Smooth muscle cell (in vitro differentiated cells): ENCODE data around the gene TMEM186. TPM values are rescaled to one million over a fixed set of nuclear protein-coding genes. Genes with fewer than 3 reads are reported as not detected.

Source experiments
- DNase-seq: peaks from one replicate; lab custom pipeline; 2025; ENCODE audit not compliant: unreplicated experiment; lab: John Stamatoyannopoulos, UW
- H2AFZ ChIP-seq: fragments of 200-600 bp; sonication (generic); 2 replicates; pipeline ENCODE4 v1.6.0; 2016; ENCODE audit warnings: antibody characterized with exemption, low read depth, mild to moderate bottlenecking
- H3F3A ChIP-seq: fragments of 200-600 bp; sonication (generic); 2 replicates; pipeline ENCODE4 v1.6.0; 2017; ENCODE audit warnings: antibody characterized with exemption, low read depth
- H3K27ac ChIP-seq: fragments of 200-600 bp; sonication (generic); 2 replicates; pipeline ENCODE4 v1.5.1; 2016; ENCODE audit warnings: low read depth, mild to moderate bottlenecking
- H3K27me3 ChIP-seq: fragments of 200-600 bp; sonication (generic); 2 replicates; pipeline ENCODE4 v1.6.1; 2016; ENCODE audit warnings: low read depth, mild to moderate bottlenecking
- H3K36me3 ChIP-seq: fragments of 200-600 bp; sonication (generic); 2 replicates; pipeline ENCODE4 v1.5.1; 2016; ENCODE audit warnings: low read depth
- H3K4me1 ChIP-seq: fragments of 200-600 bp; sonication (generic); 2 replicates; pipeline ENCODE4 v1.5.1; 2016; ENCODE audit warnings: low read depth
- H3K4me2 ChIP-seq: fragments of 200-600 bp; sonication (generic); 2 replicates; pipeline ENCODE4 v1.6.0; 2016; ENCODE audit warnings: mild to moderate bottlenecking
- H3K4me3 ChIP-seq: fragments of 200-600 bp; sonication (generic); 2 replicates; pipeline ENCODE4 v1.5.1; 2016; ENCODE audit warnings: mild to moderate bottlenecking
- H3K79me2 ChIP-seq: fragments of 200-600 bp; sonication (generic); 2 replicates; pipeline ENCODE4 v1.6.0; 2016; ENCODE audit warnings: low read depth, mild to moderate bottlenecking
- H3K9ac ChIP-seq: fragments of 200-600 bp; sonication (generic); 2 replicates; pipeline ENCODE4 v1.6.0; 2016; ENCODE audit warnings: low read depth
- H3K9me3 ChIP-seq: fragments of 200-600 bp; sonication (generic); replicated peaks from 2 replicates; pipeline ENCODE4 v1.5.1; 2016; ENCODE audit warnings: low read depth
- H4K20me1 ChIP-seq: fragments of 200-600 bp; sonication (generic); 2 replicates; pipeline ENCODE4 v1.6.0; 2016; ENCODE audit warnings: low read depth
- WGBS: methylation state at CpG from one replicate; pipeline ENCODE4 v1.1.7; 2016; ENCODE audit warnings: low lambda C conversion rate; 5-methylcytosine and 5-hydroxymethylcytosine counted together
- polyA plus RNA-seq: library from polyadenylated mRNA; unstranded; fragments of >200 nt; fragmentation: Nextera tagmentation; extraction: Ambion mirVana; gene quantifications from 2 replicates; pipeline ENCODE4 v1.2.1, GENCODE V29; 2016
- total RNA-seq: library from RNA; depleted of rRNA; stranded (reverse); fragments of >200 nt; gene quantifications from 2 replicates; pipeline ENCODE4 v1.2.3, GENCODE V29; 2014
- TF ChIP-seq, protein P1 (sequence below): fragments of 200-600 bp; sonication (generic); IDR thresholded peaks from 2 replicates; pipeline ENCODE4 v1.5.1; 2017; ENCODE audit warnings: borderline replicate concordance, mild to moderate bottlenecking, antibody characterized with exemption; ENCODE audit not compliant: insufficient read depth, poor library complexity, severe bottlenecking

Gene TMEM186
- total and polyA plus RNA-seq, 2 experiments from 2014 or later: 1.3 to 9.7 TPM

DNA sequence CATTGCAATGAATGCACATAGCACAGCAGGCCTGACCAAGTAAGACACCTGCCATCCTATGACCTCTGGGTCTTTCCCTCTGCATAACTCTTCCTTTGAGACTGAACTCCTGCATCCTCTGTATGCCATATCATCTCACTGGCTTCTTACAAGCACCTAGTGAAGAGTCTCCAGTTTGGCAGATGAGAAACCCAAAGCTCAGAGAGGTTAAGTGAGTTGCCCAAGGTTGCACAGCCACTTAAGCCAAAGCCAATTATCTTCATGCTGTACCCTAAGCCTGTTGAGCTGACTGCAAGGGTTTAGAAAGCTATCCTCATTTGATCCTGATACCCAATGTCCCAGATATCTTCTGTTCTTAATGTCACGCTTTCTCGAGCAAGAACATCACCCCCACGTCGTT is 35.2 kb downstream of the TMEM186 start:
- DNase-seq: no peak
- 90% methylated on average over 4 of the region's 4 CpGs for WGBS
- Histone ChIP-seq H3K4me1 (no peaks in the 10 kb centered on the region), H3K4me2 (no peak overlapping the region), H3K9me3 (no peaks in the 10 kb centered on the region), H4K20me1 (no peaks in the 10 kb centered on the region), H3F3A (no peaks in the 10 kb centered on the region), H3K4me3 (no peak overlapping the region), H3K27me3 (no peaks in the 10 kb centered on the region), H3K27ac (no peak overlapping the region), H2AFZ (no peak overlapping the region), H3K36me3 (no peaks in the 10 kb centered on the region), H3K9ac (no peak overlapping the region), H3K79me2 (no peaks in the 10 kb centered on the region)
- TF ChIP-seq, protein P1, sequence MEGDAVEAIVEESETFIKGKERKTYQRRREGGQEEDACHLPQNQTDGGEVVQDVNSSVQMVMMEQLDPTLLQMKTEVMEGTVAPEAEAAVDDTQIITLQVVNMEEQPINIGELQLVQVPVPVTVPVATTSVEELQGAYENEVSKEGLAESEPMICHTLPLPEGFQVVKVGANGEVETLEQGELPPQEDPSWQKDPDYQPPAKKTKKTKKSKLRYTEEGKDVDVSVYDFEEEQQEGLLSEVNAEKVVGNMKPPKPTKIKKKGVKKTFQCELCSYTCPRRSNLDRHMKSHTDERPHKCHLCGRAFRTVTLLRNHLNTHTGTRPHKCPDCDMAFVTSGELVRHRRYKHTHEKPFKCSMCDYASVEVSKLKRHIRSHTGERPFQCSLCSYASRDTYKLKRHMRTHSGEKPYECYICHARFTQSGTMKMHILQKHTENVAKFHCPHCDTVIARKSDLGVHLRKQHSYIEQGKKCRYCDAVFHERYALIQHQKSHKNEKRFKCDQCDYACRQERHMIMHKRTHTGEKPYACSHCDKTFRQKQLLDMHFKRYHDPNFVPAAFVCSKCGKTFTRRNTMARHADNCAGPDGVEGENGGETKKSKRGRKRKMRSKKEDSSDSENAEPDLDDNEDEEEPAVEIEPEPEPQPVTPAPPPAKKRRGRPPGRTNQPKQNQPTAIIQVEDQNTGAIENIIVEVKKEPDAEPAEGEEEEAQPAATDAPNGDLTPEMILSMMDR: no peak

DNA sequence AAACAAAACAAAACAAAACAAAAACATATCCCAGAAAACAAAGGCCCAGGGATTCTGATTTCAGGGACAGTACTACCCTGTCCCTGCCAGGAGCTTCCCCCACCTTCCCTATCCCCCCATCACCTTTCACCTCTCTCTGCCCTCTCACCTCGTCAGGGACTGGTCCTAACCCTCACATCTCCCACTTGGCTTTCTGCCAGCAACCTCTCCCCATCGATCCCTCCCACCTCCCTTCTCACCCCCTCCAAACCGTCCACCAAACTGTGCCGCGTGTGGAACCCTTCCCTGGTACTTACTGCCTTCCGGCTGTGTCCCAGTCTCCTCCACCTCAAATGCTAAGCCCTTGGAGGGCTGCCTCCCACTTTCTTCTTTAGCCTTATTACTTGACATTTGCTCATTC is 36.4 kb downstream of the TMEM186 start:
- H4K20me1 ChIP-seq: no peaks in the 10 kb centered on the region
- H3K4me2 ChIP-seq: no peak overlapping the region
- no peak overlapping the region for H3K4me3 ChIP-seq
- WGBS: 89% methylated on average over 6 of the region's 6 CpGs
- H3K79me2 ChIP-seq: no peaks in the 10 kb centered on the region
- no peak overlapping the region for H3K27ac ChIP-seq
- no peaks in the 10 kb centered on the region for H3F3A ChIP-seq
- DNase-seq: no peak
- H3K36me3 ChIP-seq: no peaks in the 10 kb centered on the region
- no peaks in the 10 kb centered on the region for H3K4me1 ChIP-seq
- H3K9ac ChIP-seq: no peak overlapping the region
- H3K9me3 ChIP-seq: no peaks in the 10 kb centered on the region
- TF ChIP-seq, protein P1: no peak
- no peaks in the 10 kb centered on the region for H3K27me3 ChIP-seq
- H2AFZ ChIP-seq: no peak overlapping the region

DNA sequence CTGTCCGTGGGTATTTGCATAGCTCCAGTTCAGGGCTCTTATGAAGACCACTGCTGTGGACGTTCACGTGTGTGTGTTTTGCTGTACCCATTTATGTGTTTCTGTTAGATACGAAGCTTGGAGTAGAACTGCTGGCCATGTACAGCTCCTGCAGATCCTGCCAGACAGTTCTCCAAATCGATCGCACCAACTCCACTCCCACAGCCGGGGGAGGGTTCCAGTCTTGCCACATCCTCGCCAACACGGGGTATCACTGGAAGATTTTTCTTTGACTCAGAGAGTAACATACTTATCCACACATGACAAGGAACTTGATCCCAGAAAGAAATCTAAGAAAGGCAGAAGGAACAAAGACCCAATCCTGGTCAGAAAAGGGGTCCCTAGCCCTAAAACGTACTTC is 37.4 kb downstream of the TMEM186 start:
- Histone ChIP-seq H3K4me3 (no peak overlapping the region), H2AFZ (no peak overlapping the region), H3K27ac (no peak overlapping the region), H3K79me2 (no peaks in the 10 kb centered on the region), H3K9ac (no peak overlapping the region), H3K4me2 (no peak overlapping the region), H3K9me3 (no peaks in the 10 kb centered on the region), H3K27me3 (no peaks in the 10 kb centered on the region), H4K20me1 (no peaks in the 10 kb centered on the region), H3K36me3 (no peaks in the 10 kb centered on the region), H3F3A (no peaks in the 10 kb centered on the region), H3K4me1 (no peaks in the 10 kb centered on the region)
- TF ChIP-seq, protein P1: no peak
- 95% methylated on average over 10 of the region's 10 CpGs for WGBS
- DNase-seq: no peak

DNA sequence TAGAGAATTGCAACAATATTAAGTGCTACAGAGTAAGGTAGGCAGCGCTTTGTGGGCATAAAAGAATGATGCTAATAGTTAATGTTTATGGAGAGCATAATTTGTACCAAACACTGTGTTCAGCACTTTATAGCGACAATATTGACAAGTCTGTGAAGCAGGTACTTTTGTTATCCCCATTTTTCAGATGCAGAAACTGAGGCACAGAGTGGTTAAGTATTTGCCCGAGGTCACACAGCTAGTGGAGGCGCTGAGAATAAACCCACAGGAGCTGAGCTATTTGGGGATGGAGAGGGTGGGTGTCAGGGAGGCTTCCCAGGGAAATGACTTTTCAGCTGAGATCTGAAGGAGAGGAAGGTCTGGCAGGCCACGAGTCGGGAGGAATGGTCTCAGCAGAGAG is 39.4 kb downstream of the TMEM186 start:
- Histone ChIP-seq H2AFZ (no peak overlapping the region), H3K27me3 (no peaks in the 10 kb centered on the region), H3K9ac (no peak overlapping the region), H3K4me1 (no peaks in the 10 kb centered on the region), H4K20me1 (no peaks in the 10 kb centered on the region), H3K27ac (no peak overlapping the region), H3F3A (no peaks in the 10 kb centered on the region), H3K36me3 (no peaks in the 10 kb centered on the region), H3K9me3 (no peaks in the 10 kb centered on the region), H3K4me2 (no peak overlapping the region), H3K4me3 (no peak overlapping the region), H3K79me2 (no peaks in the 10 kb centered on the region)
- 93% methylated on average over 6 of the region's 6 CpGs for WGBS
- DNase-seq: no peak
- TF ChIP-seq, protein P1: no peak
